ENCODE data around the gene VGF. TPM values are rescaled to one million over a fixed set of nuclear protein-coding genes. Genes with fewer than 3 reads are reported as not detected.

Gene VGF
- total RNA-seq, 4 donors from 2014 or later: 0.94 TPM; not detected in 3

DNA sequence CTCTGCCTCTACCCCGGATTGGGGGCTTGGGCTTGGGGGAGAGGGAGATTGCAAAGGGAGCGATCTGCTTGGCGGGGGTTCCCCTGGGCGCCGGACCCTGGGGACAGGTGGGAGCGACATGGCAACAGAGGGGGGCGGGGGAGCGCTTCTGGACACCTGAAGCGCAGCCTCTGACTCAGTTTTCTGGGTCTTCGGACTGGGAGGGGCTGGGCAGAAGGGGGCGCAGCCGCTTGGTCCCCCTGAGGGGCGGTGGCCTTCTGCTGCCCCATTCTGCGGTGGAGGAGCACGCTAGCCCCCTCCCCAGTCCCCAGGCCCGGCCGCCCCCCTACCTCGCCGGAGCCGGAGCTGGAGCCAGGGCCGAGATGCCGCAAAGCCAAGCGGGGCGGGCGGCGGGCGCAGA, 14.3 kb upstream of the VGF start:
- no peak overlapping the region for H3K27ac ChIP-seq
- no peaks in the 10 kb centered on the region for H3K9me3 ChIP-seq
- H3K36me3 ChIP-seq: no peaks in the 10 kb centered on the region
- TF ChIP-seq, protein P1, sequence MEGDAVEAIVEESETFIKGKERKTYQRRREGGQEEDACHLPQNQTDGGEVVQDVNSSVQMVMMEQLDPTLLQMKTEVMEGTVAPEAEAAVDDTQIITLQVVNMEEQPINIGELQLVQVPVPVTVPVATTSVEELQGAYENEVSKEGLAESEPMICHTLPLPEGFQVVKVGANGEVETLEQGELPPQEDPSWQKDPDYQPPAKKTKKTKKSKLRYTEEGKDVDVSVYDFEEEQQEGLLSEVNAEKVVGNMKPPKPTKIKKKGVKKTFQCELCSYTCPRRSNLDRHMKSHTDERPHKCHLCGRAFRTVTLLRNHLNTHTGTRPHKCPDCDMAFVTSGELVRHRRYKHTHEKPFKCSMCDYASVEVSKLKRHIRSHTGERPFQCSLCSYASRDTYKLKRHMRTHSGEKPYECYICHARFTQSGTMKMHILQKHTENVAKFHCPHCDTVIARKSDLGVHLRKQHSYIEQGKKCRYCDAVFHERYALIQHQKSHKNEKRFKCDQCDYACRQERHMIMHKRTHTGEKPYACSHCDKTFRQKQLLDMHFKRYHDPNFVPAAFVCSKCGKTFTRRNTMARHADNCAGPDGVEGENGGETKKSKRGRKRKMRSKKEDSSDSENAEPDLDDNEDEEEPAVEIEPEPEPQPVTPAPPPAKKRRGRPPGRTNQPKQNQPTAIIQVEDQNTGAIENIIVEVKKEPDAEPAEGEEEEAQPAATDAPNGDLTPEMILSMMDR (IDR thresholded peaks at IDR 0.05): no peak
- TF ChIP-seq POLR2A (IDR thresholded peaks at IDR 0.05): no peak
- no peak overlapping the region for H3K4me3 ChIP-seq
- peaks cover 0 to 16% (median 2%) of the 10 kb centered on the region in 4 donors for H3K4me1 ChIP-seq
- H3K27me3 ChIP-seq: peaks cover 0 to 21% of the 10 kb centered on the region in 2 donors
- no peak for DNase-seq

DNA sequence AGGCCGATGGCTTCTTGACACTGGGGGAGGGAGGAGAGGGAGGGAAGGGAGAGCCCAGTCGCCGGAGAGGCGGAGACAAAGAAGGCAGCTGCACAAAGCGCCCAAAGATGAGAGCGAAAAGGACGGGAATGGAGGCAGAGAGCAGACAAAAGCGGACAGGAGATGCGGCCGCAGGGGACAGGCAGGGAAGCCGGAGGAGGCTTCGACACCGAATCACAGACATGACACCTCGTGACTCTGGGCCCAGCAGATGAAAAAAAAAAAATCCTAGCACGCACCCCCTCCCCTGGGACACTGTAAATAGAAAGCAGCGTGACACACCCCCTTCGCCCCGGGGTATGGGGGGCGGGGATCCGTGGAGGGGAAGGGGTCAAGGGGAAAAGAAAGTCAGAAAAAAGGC, 13.7 kb upstream of the VGF start:
- H3K4me1 ChIP-seq: peaks cover 0 to 16% (median 4%) of the 10 kb centered on the region in 4 donors
- peaks cover 0 to 26% of the 10 kb centered on the region in 2 donors for H3K27me3 ChIP-seq
- H3K4me3 ChIP-seq: no peak overlapping the region
- no peaks in the 10 kb centered on the region for H3K36me3 ChIP-seq
- DNase-seq: no peak
- TF ChIP-seq, protein P1 (IDR thresholded peaks at IDR 0.05): no peak
- TF ChIP-seq POLR2A (IDR thresholded peaks at IDR 0.05): no peak
- no peaks in the 10 kb centered on the region for H3K9me3 ChIP-seq
- H3K27ac ChIP-seq: no peak overlapping the region

DNA sequence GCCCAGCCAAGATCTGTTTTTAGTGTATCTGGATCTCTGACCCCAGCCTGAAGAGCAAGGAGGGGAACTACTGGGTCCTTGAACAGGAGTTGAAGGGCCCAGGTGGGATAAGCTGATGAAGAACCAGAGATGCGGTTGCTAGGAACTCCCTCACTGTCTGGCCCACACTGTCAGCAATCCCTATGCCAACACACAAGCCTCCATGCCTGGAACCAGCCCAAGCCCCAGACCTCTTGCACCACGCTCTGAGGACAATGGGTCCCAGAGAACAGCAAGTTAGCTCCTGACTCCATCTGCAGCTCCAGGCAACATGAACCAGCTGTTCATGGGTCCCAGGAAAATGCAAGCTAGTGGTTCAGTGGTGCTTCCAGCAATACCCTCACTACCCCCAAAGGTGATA, 12.3 kb upstream of the VGF start:
- TF ChIP-seq, protein P1 (IDR thresholded peaks at IDR 0.05): no peak
- TF ChIP-seq POLR2A (IDR thresholded peaks at IDR 0.05): no peak
- peaks cover 0 to 38% of the 10 kb centered on the region in 2 donors for H3K27me3 ChIP-seq
- DNase-seq: no peak

DNA sequence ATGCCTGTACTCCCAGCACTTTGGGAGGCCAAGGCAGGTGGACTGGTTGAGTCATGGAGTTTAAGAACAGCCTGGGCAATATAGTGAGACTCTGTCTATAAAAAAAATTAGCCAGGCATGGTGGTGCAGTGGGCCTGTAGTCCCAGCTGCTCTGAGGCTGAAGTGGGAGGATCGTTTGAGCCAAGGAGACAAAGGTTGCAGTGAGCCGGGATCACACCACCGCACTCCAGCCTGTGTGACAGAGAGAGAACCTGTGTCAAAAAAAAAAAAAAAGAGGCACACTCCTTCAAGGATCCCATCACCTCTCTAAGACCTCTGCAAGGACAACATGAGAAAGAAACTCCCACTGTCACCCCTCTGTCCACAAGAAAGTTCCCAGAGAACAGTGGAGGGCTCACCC, 10.3 kb upstream of the VGF start:
- Histone ChIP-seq H3K27me3 (peaks cover 0 to 57% of the 10 kb centered on the region in 2 donors), H3K9me3 (peaks cover 0 to 5% (median 0%) of the 10 kb centered on the region in 4 donors), H3K27ac (no peak overlapping the region), H3K4me1 (peaks cover 0 to 44% (median 28%) of the 10 kb centered on the region in 4 donors), H3K36me3 (no peaks in the 10 kb centered on the region), H3K4me3 (no peak overlapping the region)
- no peak for TF ChIP-seq POLR2A (IDR thresholded peaks at IDR 0.05)
- TF ChIP-seq, protein P1 (IDR thresholded peaks at IDR 0.05): no peak
- DNase-seq: no peak

More for the DNA sequence above, 12.3 kb upstream of the VGF start:
- Histone ChIP-seq H3K4me1 (peaks cover 0 to 30% (median 16%) of the 10 kb centered on the region in 4 donors), H3K4me3 (no peak overlapping the region), H3K36me3 (no peaks in the 10 kb centered on the region), H3K27ac (no peak overlapping the region), H3K9me3 (peaks cover 0 to 2% (median 0%) of the 10 kb centered on the region in 4 donors)

DNA sequence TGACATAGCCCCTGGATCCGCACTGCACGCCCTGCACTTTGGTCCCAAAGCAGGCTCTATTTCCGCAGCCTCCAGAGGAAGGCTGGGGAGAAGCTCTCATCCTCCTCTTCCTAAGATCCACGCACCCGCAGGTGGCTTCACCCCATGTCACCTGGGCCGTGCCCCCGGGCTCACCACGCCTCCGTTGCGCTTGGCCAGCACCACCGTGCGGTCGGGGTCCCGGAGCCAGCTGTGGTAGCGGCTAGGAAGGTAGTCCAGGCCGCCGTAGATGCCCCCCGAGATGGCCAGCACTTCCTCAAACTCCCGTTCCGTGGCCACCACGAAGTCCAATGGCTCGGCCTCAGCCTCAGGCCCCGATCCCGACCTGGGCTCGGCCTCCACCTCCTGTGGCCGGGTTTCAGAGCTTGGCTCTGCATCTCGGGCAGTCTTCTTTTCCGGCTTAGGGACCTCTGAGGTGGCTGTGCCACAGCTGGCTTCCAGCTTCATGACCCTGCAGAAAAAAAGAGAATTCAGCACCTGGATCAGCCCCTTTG, 9.0 kb upstream of the VGF start:
- Histone ChIP-seq H3K4me3 (no peak overlapping the region), H3K27me3 (peaks cover 0 to 54% of the 10 kb centered on the region in 2 donors), H3K4me1 (peaks cover 0 to 46% (median 30%) of the 10 kb centered on the region in 4 donors), H3K9me3 (peaks cover 0 to 5% (median 0%) of the 10 kb centered on the region in 4 donors), H3K27ac (no peak overlapping the region), H3K36me3 (no peaks in the 10 kb centered on the region)
- TF ChIP-seq, protein P1 (IDR thresholded peaks at IDR 0.05): no peak
- no peak for TF ChIP-seq POLR2A (IDR thresholded peaks at IDR 0.05)
- DNase-seq: no peak
